DOHH2 (cell line): ENCODE measurements around the gene IMMP1L.

Experiments
- H3F3A ChIP-seq: fragments of 200-600 bp; sonication (generic), shearing (Covaris generic); 2 replicates; pipeline ENCODE4 v1.6.0; 2016; ENCODE audit warnings: antibody characterized with exemption, mild to moderate bottlenecking; ENCODE audit not compliant: control insufficient read depth, insufficient read depth
- H3K27ac ChIP-seq: fragments of 200-600 bp; sonication (generic); 2 replicates; pipeline ENCODE4 v1.5.1; 2014; ENCODE audit warnings: low read depth, mild to moderate bottlenecking, low read length, moderate library complexity
- H3K27me3 ChIP-seq: fragments of 200-600 bp; sonication (generic); 2 replicates; pipeline ENCODE4 v1.6.1; 2014; ENCODE audit warnings: mild to moderate bottlenecking, low read length, mixed read lengths; ENCODE audit not compliant: control insufficient read depth
- H3K36me3 ChIP-seq: fragments of 200-600 bp; sonication (generic); 2 replicates; pipeline ENCODE4 v1.6.1; 2014; ENCODE audit warnings: mild to moderate bottlenecking, low read length, moderate library complexity, mixed read lengths; ENCODE audit not compliant: control insufficient read depth
- H3K4me1 ChIP-seq: fragments of 200-600 bp; sonication (generic); 2 replicates; pipeline ENCODE4 v1.6.1; 2014; ENCODE audit warnings: mild to moderate bottlenecking, low read length, mixed read lengths; ENCODE audit not compliant: control insufficient read depth
- H3K4me2 ChIP-seq: fragments of 200-600 bp; sonication (generic); 2 replicates; pipeline ENCODE4 v1.6.0; 2014; ENCODE audit warnings: mild to moderate bottlenecking, low read length, moderate library complexity
- H3K4me3 ChIP-seq: fragments of 200-600 bp; sonication (generic); 2 replicates; pipeline ENCODE4 v1.5.1; 2014; ENCODE audit warnings: mild to moderate bottlenecking, low read length, mixed read lengths
- H3K79me2 ChIP-seq: fragments of 200-600 bp; sonication (generic); 2 replicates; pipeline ENCODE4 v1.6.1; 2014; ENCODE audit warnings: mild to moderate bottlenecking, low read length, mixed read lengths; ENCODE audit not compliant: control insufficient read depth
- H3K9me2 ChIP-seq: fragments of 200-600 bp; sonication (generic); replicated peaks from 2 replicates; pipeline ENCODE4 v1.6.1; 2014; ENCODE audit warnings: mild to moderate bottlenecking, low read length, mixed read lengths; ENCODE audit not compliant: control insufficient read depth
- H3K9me3 ChIP-seq: fragments of 200-600 bp; sonication (generic); 2 replicates; pipeline ENCODE4 v1.6.1; 2014; ENCODE audit warnings: antibody characterized with exemption, low read length, mixed read lengths; ENCODE audit not compliant: control insufficient read depth, insufficient read depth
- H4K20me1 ChIP-seq: fragments of 200-600 bp; sonication (generic); 2 replicates; pipeline ENCODE4 v1.6.0; 2014; ENCODE audit warnings: low read depth, mild to moderate bottlenecking, antibody characterized with exemption, low read length, moderate library complexity; ENCODE audit not compliant: control insufficient read depth, insufficient read depth
- CTCF ChIP-seq: fragments of 200-600 bp; sonication (generic); IDR thresholded peaks from one replicate; pipeline ENCODE4 v1.5.1; 2014; ENCODE audit warnings: antibody characterized with exemption, mild to moderate bottlenecking, low read depth, low read length; ENCODE audit not compliant: poor library complexity, severe bottlenecking
- EZH2phosphoT487 ChIP-seq: fragments of 200-600 bp; sonication (generic); IDR thresholded peaks from 2 replicates; pipeline ENCODE4 v1.6.1; 2017; ENCODE audit warnings: borderline replicate concordance, mild to moderate bottlenecking, antibody characterized with exemption, low read length, moderate library complexity, mixed read lengths

Gene IMMP1L

GRCh38 chr11:31542862-31543261, 33.4 kb upstream of the IMMP1L start:
- no peak overlapping the region for H3K4me3 ChIP-seq
- TF ChIP-seq EZH2phosphoT487 (no peak), CTCF (no peak)
- H3K27ac ChIP-seq: no peak overlapping the region
- H3K9me3 ChIP-seq: no peaks in the 10 kb centered on the region; the same call in 1 of the 2 replicates
- no peaks in the 10 kb centered on the region for H3F3A ChIP-seq
- H3K27me3 ChIP-seq: no peaks in the 10 kb centered on the region
- no peaks in the 10 kb centered on the region for H3K79me2 ChIP-seq
- no peaks in the 10 kb centered on the region for H3K4me1 ChIP-seq
- no peak overlapping the region for H3K4me2 ChIP-seq
- no peaks in the 10 kb centered on the region for H4K20me1 ChIP-seq
- H3K9me2 ChIP-seq: no peaks in the 10 kb centered on the region
- peaks cover 26% of the 10 kb centered on the region for H3K36me3 ChIP-seq

- Histone ChIP-seq H3K4me3 (no peak overlapping the region), H3K27me3 (no peaks in the 10 kb centered on the region), H3F3A (no peaks in the 10 kb centered on the region), H3K36me3 (peaks cover 3% of the 10 kb centered on the region), H3K79me2 (no peaks in the 10 kb centered on the region), H3K4me1 (no peaks in the 10 kb centered on the region), H4K20me1 (no peaks in the 10 kb centered on the region), H3K9me3 (no peaks in the 10 kb centered on the region), H3K4me2 (no peak overlapping the region), H3K27ac (no peak overlapping the region), H3K9me2 (no peaks in the 10 kb centered on the region)
- no peak for TF ChIP-seq CTCF
- no peak for TF ChIP-seq EZH2phosphoT487
These were observed 26.1 kb upstream of the IMMP1L start for GRCh38 chr11:31535479-31535878.

- Histone ChIP-seq H3K36me3 (no peaks in the 10 kb centered on the region), H3K27ac (no peak overlapping the region), H3K9me3 (no peaks in the 10 kb centered on the region), H3K4me3 (no peak overlapping the region), H3K9me2 (no peaks in the 10 kb centered on the region), H4K20me1 (no peaks in the 10 kb centered on the region), H3F3A (no peaks in the 10 kb centered on the region), H3K4me2 (no peak overlapping the region), H3K79me2 (no peaks in the 10 kb centered on the region), H3K27me3 (no peaks in the 10 kb centered on the region), H3K4me1 (no peaks in the 10 kb centered on the region)
- TF ChIP-seq CTCF: no peak
- TF ChIP-seq EZH2phosphoT487: no peak
These were observed 21.9 kb upstream of the IMMP1L start for GRCh38 chr11:31531293-31531692.

GRCh38 chr11:31529701-31530100, 20.3 kb upstream of the IMMP1L start:
- no peaks in the 10 kb centered on the region for H3K27me3 ChIP-seq
- no peaks in the 10 kb centered on the region for H4K20me1 ChIP-seq
- H3F3A ChIP-seq: no peaks in the 10 kb centered on the region
- H3K4me3 ChIP-seq: no peak overlapping the region
- H3K9me3 ChIP-seq: no peaks in the 10 kb centered on the region
- no peak overlapping the region for H3K4me2 ChIP-seq
- no peaks in the 10 kb centered on the region for H3K79me2 ChIP-seq
- H3K27ac ChIP-seq: no peak overlapping the region
- no peak for TF ChIP-seq EZH2phosphoT487
- no peak for TF ChIP-seq CTCF
- no peaks in the 10 kb centered on the region for H3K9me2 ChIP-seq
- no peaks in the 10 kb centered on the region for H3K4me1 ChIP-seq
- no peaks in the 10 kb centered on the region for H3K36me3 ChIP-seq
